Stimulated activated CD8-positive, alpha-beta memory T cell treated with anti-CD3 and anti-CD28 coated beads, Interleukin-15, amount 100 ng/mL, for 48 hours (primary cell): ENCODE data around the gene DMBT1.

Experiments used
- DNase-seq, 2 donors: peaks; one replicate each; pipeline ENCODE4 v3.0.0-alpha.2; 2020; ENCODE audit warnings: low read depth in 2 of 2

The DMBT1 gene

DNA sequence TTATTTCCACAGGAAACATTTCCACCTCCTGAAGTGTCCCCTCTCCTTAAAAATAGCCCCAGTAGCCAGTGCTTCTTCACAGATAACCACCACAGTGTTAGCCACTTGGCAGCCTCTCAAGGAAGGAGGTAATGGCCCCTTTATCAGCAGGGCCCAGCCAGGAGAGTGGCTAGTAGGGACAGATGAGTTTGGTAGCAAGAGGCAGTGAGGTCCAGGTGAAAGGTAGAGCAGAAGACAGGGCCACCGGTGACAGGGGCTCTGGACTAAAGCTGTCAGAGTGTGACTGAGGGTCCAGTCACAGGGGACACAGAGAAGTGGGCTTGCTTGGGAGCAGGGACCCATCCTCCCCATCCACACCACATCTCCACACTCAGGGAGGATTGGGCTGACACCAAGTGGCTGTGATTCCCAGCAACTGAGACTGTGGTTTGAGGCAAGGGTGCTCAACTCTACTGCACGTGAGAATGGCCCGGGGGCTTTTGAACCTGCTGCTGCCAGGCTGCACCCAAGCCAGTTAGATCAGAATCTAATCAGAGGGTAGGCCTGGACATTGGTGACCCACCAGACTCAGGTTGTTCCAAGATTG is 86.9 kb downstream of the DMBT1 start:
- no peak for DNase-seq

GRCh38 chr10:122648599-122649428 is 88.3 kb downstream of the DMBT1 start:
- peak in 1 of 2 donors; percentile 3 for DNase-seq

DNA sequence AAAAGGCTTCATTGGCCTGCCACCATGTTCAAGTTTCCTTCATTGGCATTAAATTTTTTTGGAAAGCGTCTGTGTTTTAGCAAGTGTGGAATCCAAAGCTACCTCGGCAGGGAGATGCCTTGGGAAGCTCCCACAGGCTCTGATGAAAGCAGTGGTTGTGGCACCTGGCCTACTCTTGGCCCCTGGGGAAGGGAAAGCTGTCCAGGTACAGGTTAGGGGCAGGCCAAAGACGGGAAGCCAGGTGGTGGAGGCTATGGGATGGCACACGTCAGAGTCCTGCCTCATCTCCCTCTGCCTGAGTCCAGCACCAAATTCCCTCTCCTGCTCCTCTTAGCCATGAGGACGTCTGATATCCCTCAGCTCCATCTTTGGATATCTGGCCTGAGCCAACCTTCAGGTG is 89.3 kb downstream of the DMBT1 start:
- no peak for DNase-seq

GRCh38 chr10:122650331-122650730 is 89.8 kb downstream of the DMBT1 start:
- DNase-seq = no peak

DNA sequence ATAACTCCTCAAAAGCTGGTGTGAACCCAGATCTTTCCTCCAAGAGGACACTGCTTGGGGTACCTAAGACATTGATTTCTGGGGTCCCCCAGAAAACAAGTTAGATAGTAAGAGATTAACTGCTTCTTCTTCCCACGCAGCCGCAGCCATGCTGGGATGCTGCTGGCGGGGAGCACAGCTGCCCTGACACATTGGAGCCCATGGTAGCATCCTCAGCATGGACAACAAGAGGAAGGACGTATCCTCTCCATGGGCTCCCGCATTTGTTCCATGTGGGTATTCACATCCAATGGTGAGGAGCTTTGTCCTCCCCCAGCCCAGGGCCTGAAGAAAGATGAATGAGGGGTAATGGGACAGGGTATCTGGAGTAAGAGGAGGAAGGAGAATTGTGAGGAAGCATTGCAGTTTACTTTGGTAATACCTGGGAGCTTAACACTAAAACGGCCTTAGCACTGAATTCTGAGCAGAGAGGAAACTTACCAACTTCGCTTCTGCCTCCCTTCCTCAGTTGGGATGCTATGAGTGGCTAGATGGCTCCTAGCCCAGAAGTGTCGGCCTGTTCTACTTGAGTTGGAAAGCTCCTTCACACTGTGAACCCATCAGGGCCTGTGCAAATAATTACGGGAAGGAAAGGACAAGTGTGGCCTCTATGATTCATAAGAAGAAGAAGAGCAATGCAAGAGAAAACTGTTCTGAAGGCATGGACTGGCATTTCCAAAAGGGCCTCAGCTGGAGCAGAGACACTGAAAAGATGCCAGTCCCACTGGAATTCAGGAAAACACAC is 95.2 kb downstream of the DMBT1 start:
- no peak for DNase-seq

DNA sequence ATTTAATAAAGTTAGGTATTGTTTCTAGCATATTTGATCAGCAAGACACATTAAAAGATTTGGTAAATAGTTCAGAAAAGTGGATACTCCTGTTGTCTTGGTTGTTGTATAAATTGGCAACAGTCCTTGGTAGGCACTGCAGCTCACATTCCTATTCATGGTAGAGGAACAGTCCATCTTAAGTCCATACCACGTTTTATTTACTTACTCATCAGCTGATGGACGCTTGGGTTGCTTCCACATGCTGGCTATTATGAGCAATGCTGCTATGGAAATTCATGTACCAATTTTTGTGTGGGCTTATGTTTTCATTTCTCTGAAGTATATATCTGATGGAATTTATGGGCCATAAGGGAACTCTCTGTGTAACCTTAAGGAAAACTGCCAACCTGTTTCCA is 95.8 kb downstream of the DMBT1 start:
- DNase-seq = no peak

- DNase-seq = no peak
Observed at GRCh38 chr10:122656741-122657140, 96.2 kb downstream of the DMBT1 start.

DNA sequence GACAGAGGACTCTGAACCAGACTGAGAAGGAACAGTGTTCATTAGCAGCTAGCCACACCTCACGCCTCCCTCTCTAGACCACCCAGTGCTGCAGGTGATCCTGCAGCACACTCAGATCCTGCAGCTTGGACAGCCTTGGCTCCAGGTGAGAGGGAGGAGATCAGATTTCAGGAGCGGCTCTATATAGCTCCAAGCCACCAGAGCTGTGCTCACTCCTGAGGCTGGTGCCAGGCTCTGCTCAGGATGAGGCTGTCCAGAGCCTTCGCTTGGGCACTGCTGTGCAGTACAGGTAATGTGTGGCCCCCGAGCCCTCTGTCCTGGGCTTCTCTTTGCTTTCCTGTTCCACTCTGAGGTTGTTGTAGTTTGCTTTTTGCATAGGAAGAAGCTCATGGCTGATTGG is 96.7 kb downstream of the DMBT1 start:
- no peak for DNase-seq

DNA sequence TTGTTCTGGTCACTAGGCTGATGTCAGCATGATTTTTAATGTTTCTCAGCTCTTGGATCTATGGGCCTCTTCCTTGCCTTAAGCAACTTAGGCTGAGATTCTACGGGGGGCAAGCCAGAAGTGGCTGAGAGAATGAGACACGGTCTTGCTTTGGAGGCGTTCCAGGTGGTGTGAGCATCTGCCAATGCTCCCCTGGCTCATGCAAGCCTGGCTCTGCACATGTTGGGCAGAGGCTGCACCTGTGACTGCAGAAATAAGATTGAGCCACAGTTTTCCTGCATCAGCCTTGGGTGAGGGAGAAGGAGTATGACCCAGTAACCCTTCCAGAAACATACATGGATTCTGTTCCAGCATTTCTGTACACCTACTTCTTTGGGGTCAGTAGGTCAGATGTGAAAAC is 97.2 kb downstream of the DMBT1 start:
- DNase-seq = no peak

DNA sequence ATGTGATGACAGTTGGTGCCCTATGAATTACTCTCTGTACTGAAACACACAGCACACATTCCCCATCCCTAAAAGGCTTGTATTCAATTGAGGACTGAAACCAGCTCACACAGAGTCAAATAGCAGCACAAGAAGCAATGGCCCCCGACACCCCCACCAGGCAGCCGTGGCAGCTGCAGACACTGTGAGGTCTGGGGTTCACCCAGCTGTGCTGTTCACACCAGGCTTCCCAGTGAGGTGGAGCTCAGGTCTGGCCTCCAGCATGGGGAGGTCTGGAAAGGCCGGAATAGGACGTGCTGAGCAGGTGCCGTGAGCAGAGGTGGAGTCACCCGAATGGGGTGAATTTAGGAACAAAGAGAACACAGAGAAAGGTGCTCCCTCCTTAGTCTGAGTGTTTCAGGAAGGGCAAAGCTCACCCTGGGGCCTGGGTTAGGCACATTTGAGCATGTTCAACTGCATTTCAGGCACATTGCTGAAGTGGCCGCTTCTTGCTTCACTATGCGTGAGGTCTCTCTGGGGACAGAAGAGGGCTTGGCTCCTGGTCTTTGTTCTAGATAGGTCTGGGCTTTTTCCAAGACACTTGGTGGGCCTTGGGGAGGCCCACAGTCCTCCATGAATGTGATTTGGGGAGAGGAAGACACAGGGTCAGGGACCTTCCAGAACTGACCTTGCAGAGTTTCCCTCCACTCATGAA is 97.9 kb downstream of the DMBT1 start:
- no peak for DNase-seq

GRCh38 chr10:122659126-122659525 is 98.6 kb downstream of the DMBT1 start:
- no peak for DNase-seq

DNA sequence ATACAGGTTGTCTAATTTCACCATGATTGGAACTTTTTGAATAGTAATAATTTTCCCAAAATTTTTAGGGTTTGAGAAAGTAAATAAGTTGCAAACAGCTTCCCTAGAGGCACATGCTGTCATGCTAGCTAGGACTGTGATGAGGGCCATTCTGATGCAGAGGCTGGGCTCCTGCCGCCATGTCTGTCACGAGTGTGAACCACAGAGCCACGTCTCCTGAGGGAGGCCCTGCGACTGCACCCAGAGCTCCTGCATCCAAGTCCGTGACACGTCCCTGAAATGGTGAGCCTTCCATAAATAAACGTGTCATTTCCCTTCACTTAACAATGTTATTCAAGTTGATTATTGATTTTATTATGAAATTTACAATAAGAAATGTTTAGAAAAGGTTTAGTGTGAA is 99.1 kb downstream of the DMBT1 start:
- DNase-seq = no peak

GRCh38 chr10:122660696-122661095 is 100.1 kb downstream of the DMBT1 start:
- no peak for DNase-seq

DNA sequence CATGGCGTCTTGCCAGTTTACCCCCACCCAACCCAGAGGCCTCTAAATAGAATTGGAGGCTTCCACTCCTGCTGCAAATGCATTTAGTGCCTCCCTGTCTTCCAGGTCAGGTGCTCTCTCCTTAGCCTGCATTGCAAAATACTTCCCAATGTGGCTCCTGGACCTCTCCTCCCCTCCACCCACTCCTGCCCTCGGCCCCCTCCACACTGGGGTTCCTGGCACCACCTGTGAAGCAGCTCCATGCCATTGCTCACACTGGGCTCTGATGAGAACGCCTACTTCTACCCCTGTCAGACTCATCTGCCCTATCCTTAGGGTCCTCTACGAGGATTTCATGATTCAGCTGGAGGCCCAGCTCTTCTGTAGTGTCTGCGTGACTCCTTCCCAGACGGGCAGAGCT is 101.7 kb downstream of the DMBT1 start:
- no peak for DNase-seq

DNA sequence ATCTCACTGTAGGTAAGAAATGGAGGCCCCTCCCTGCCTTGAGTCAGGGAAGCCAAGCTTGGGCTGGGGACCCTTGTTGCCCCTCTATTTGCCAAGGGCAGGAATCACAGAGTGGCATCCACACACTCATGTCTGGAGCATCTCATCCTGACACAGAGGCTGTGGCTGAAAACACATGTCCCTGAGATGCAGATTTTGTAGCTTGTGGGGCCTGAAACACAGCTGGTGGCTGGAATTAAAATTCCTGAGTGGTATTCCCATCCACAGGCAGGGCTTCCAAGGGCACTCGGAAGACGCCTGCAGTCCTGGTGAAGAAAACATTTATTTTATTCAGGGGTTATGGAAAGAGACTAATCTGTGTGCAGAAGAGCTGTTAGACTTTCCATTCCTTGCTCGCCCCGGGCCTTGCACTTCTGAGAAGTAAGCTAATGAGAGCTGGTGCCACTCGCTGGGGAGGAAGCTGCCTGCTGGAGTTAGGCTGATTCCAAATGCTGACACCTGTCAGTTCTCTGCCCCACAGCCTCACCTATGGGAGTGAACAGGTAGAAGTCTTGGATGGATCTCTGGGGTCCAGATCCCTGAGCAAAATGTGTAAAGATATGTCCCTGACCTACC is 103.1 kb downstream of the DMBT1 start:
- DNase-seq = no peak

- no peak for DNase-seq
Observed at GRCh38 chr10:122664501-122664900, 103.9 kb downstream of the DMBT1 start.

DNA sequence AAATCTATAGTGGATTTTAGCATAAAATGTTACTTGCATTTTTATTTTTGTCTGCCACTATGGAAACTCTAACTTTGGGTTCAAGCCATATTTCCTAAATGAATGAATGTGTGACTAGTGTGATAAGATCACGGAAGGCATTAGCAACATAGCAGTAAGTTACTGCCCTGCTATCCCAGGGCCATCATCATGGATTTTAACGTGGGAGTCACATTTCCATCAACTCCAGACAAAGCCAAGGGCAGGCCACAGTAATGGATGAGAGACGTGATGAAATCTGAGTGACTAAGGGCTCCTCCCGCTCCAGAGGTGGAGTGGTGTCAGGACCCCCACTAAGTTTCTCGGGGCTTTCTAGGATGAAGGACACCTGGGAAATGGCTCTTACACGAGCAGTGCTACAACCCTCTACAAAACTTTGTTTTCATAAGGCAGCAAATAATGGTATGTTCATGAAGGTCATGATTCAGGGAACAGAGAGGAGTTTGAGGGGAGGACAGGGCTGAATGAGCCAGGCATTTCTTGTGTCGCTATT is 104.8 kb downstream of the DMBT1 start:
- DNase-seq = no peak

- DNase-seq = no peak
Observed at GRCh38 chr10:122665946-122666345, 105.4 kb downstream of the DMBT1 start.

DNA sequence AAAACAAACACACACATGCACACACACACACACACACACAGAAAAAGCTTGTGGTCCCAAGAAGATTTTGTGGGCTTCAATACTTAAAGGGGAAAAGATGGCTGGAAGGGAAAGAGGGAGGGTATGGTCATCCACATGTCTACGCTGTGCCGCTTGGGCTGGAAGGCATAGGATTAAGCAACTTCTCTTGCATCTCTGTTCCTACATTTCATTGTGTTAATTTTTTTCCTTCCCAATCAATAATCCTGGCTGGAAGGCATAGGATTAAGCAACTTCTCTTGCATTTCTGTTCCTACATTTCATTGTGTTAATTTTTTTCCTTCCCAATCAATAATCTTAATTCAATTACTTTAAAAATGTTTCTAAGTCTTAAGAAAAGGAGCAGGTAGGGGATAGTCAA is 108.5 kb downstream of the DMBT1 start:
- no peak for DNase-seq

GRCh38 chr10:122669842-122670241 is 109.3 kb downstream of the DMBT1 start:
- DNase-seq = no peak

DNA sequence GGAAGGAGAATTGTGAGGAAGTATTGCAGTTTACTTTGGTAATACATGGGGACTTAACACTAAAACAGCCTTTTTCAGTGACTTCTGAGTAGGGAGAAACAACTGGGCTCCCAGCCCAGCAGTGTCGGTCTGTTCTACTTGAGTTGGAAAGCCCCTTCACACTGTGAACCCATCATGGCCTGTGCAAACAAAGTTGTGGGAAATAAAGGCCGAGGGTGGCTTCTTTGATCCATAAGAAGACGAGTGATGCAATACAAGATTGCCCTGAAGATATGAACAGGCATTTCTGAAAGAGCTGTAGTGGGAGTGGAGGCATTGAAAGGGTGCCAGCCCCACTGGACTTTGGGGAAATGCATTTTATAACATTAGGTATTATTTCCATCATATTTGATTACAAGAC is 110.8 kb downstream of the DMBT1 start:
- DNase-seq = no peak

DNA sequence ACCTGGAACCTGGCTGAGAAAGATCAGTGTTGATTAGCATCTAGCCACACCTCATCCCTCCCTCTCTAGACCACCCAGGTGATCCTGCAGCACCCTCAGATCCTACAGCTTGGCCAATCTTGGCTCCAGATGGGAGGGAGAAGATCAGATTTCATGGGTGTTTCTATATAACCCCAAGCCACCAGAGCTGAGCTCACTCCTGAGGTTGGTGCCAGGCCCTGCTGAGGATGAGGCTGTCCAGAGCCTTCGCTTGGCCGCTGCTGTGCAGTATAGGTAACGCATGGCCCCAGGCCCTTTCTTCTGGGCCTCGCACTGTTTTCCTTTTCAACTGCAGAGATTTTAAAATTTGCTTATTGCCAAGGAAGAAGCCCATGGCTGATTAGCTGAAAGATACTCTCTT is 112.1 kb downstream of the DMBT1 start:
- DNase-seq = no peak
